SK-MEL-5 (cell line): ENCODE results near the gene LGALS16. TPM values are rescaled to one million over a fixed set of nuclear protein-coding genes. Genes with fewer than 3 reads are reported as not detected.

ENCODE experiments used
- DNase-seq: peaks from one replicate; pipeline ENCODE4 v3.0.0-alpha.2; 2016; ENCODE audit warnings: low read depth, low spot score
- in situ Hi-C: cut with HindIII; loops from 2 replicates; pipeline ENCODE4 v1.10.0; 2016; ENCODE audit warnings: low sequenced_read_pairs, high pct_unique_total_duplicates, low pct_unique_long_range_greater_than_20kb
- small RNA-seq, 2 experiments: library from RNA; depleted of rRNA; stranded (forward); fragments of <200 nt; gene quantifications; one replicate each; pipeline ENCODE3, GENCODE V24; 2014
- total RNA-seq: library from RNA; depleted of rRNA; stranded (reverse); fragments of >200 nt; shearing (Covaris generic); gene quantifications from 2 replicates; pipeline ENCODE4 v1.2.3, GENCODE V29; 2014; rRNA removed

LGALS16 gene
- total RNA-seq, 1 experiment from 2014 or later: not detected

DNA sequence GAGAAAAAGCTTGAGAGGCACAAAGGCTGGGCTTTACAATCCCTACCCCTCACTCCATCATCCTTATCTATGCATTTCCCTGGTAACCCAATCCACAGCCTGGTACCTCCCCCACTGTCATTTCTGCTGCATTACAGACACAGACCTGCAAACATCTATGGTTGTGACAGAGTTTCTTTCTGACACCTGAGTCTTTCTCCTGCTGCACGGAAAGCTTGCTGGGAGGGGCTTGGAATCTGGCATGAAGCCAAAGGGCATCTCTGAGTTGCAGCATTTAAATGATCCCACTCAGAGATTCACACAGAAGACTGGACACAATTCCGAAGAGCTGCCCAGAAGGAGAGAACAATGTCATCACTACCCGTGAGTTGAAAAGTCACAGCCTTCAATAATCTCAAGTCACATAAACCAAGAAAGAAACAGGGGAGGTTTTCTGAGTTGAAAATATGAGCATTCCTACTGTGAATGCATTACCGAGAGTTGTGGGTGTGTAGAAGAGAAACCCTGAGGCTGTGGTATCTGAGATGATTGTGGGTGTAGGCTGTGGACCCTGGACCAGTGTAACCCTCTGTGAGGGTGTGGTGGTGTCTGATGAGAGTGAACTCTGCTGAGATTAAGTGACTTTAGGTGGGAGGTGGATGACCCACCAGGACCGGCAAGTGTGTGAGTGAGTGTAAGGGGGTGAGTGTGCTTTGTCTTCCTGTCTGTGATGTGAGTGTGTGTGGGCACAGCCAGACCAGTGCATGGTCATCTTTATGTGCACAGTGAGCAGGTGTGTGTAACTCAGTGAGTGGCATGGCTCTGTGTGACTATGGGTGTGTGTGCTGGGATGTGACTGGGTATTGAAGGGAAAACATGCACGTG lies 48.7 kb downstream of the LGALS16 start, which contains the start of gene LGALS14:
TSS of gene LGALS14 (plus strand) at position 301 of the 864 bp plus-strand sequence. CDS start at position 349, 48 bp downstream.
- in situ Hi-C loops: no loop called here
- DNase-seq: no peak

DNA sequence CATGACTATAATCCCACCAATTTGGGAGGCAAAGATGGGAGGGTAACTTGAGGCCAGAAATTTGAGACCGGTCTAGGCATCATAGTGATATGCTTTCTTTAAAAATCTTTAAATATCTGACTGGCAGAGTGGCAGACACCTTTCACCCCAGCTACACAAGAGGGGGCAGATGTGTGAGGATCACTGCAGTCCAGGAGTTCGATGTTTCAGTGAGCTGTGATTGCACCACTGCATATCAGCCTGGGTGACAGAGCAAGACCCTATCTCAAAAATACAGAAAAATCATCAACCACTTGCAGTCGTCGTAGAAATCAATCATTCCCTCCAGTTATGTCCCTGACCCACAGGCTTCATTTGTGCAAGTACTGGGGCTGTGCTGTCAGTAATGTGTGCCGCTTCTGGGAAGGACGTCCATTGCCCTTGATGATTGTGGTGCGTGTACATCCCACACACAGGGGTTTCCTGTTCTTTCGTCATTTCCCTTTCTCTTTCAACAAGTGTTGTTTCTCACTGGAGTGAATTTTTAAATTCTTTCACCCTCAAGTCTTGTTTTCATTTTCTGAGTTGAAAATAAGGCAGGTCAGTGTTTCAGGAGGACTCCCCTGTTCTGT lies 50.0 kb downstream of the LGALS16 start:
- DNase-seq: no peak
- in situ Hi-C loops: no loop called here

DNA sequence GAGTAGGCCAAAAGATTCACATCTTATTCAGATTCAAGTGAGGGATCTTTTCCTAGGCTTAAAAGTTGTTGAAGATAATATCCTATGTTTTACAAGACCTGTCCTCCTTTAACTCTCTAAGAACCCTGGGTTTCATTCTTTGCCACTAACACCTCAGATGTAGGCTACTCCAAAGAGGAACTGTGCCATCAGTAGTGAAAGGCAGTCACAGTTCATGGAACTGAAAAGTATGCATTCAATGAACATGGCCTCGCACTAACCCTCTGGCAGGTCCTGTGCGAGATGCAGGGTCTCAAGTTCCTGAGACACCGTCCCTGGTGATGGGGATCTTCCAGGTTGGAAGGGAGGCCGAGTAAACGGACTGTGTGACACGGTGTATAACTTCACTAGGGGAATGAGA lies 52.9 kb downstream of the LGALS16 start:
- in situ Hi-C loops: no loop called here
- DNase-seq: no peak

DNA sequence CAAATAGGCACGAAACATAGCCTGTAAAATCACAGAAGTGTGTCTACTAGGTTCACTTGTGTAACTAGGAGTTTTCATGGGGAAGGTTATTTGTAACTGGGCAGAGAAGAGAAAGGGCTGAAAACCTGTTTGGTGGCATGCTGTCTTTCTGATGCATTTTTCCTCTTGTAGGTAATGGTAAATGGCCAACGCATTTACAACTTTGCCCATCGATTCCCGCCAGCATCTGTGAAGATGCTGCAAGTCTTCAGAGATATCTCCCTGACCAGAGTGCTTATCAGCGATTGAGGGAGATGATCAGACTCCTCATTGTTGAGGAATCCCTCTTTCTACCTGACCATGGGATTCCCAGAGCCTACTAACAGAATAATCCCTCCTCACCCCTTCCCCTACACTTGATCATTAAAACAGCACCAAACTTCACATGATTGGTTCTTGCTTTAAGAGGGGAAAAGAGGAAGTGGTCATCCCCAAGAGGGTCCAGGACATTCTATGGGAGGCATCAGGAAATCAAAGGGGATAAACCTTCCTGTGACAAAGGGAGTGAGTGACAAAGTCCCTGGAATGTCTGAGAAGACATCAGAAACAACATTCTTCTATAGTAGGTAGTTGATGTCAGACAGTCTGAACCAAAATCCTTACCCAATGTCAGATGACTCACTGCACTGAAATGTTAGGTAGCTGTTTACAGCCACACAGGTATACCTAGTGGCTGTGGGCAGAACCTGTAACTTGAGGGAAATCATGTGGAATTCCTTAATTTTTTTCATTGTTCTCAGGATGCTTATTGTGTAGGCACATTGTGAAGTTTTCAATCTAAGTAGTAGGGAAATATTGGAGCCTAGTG lies 53.5 kb downstream of the LGALS16 start:
- in situ Hi-C loops: no loop called here
- DNase-seq: no peak

Small RNA genes within 50 kb of the gene (small RNA-seq; reads per million reads assigned to genes)
- gene AC005176.2 (0 reads per million in 2 experiments), gene RPS29P27 (0 reads per million in 2 experiments), gene RPS29P30 (0 reads per million in 2 experiments)

Other genes with a start within 250 kb of the LGALS16 start
- gene ZFP36, start 249.1 kb upstream of the LGALS16 start, total RNA-seq: 2.6 and 3.1 TPM in 2 replicates
- 22.3 and 27.2 TPM in 2 replicates for gene PLEKHG2, start 243.2 kb upstream of the LGALS16 start, total RNA-seq
- 66.0 and 110 TPM in 2 replicates for gene RPS16, start 220.0 kb upstream of the LGALS16 start, total RNA-seq
- gene SUPT5H, start 210.3 kb upstream of the LGALS16 start, total RNA-seq: 98.8 and 113 TPM in 2 replicates
- gene TIMM50, start 175.1 kb upstream of the LGALS16 start, total RNA-seq: 431 and 474 TPM in 2 replicates
- 42.4 and 45.3 TPM in 2 replicates for gene DLL3, start 157.0 kb upstream of the LGALS16 start, total RNA-seq
- gene SELENOV, start 140.8 kb upstream of the LGALS16 start, total RNA-seq: not detected in 2 replicates
- 4.2 and 4.3 TPM in 2 replicates for gene EID2B, start 123.1 kb upstream of the LGALS16 start, total RNA-seq
- 16.7 and 20.7 TPM in 2 replicates for gene EID2, start 115.8 kb upstream of the LGALS16 start, total RNA-seq
- not detected in 2 replicates for gene LGALS13, start 53.4 kb upstream of the LGALS16 start, total RNA-seq
- gene LGALS14, start 48.6 kb downstream of the LGALS16 start, total RNA-seq: not detected in 2 replicates
- not detected in 2 replicates for gene CLC, start 82.1 kb downstream of the LGALS16 start, total RNA-seq
- not detected in 2 replicates for gene LEUTX, start 122.9 kb downstream of the LGALS16 start, total RNA-seq
- gene DYRK1B, start 178.2 kb downstream of the LGALS16 start, total RNA-seq: 7.6 and 9.0 TPM in 2 replicates
- gene FBL, start 190.5 kb downstream of the LGALS16 start, total RNA-seq: 188 and 191 TPM in 2 replicates